Endometrial microvascular endothelial cells (primary cell): ENCODE data around the gene SELP. TPM values are rescaled to one million over a fixed set of nuclear protein-coding genes. Genes with fewer than 3 reads are reported as not detected.

Experiments
- in situ Hi-C: cut with HindIII; loops from 2 replicates; pipeline ENCODE4 v1.10.0; 2017; ENCODE audit warnings: low sequenced_read_pairs, low pct_unique_long_range_greater_than_20kb; ENCODE audit errors: inconsistent ontology term
- total RNA-seq: library from RNA; depleted of rRNA; stranded (reverse); fragments of >200 nt; gene quantifications from one replicate; pipeline ENCODE4 v1.2.3, GENCODE V29; 2015; ENCODE audit errors: inconsistent ontology term

The SELP gene
- total RNA-seq, 1 donor from 2014 or later = 3.3 TPM

- in situ Hi-C loops = no loop called here
Measured at GRCh38 chr1:169624122-169624521, 5.8 kb downstream of the SELP start.

- in situ Hi-C loops = no loop called here
Measured at GRCh38 chr1:169623132-169623926, 6.6 kb downstream of the SELP start.

DNA sequence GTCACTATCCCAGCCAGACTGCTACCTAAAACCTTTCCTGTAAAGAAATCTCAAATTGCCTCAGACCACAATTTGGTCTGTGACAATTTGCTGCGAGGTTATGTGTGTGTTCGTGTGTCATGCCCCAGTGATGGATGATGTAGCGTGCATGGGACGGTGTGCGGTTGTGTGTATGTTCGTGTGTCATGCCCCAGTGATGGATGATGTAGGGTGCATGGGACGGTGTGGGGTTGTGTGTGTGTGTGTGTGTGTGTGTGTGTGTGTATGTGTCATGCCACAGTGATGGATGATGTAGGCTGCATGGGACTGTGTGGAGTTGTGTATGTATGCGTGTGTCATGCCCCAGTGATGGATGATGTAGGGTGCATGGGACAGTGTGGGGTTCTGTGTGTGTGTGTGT, 9.4 kb downstream of the SELP start:
- in situ Hi-C loops = no loop called here

DNA sequence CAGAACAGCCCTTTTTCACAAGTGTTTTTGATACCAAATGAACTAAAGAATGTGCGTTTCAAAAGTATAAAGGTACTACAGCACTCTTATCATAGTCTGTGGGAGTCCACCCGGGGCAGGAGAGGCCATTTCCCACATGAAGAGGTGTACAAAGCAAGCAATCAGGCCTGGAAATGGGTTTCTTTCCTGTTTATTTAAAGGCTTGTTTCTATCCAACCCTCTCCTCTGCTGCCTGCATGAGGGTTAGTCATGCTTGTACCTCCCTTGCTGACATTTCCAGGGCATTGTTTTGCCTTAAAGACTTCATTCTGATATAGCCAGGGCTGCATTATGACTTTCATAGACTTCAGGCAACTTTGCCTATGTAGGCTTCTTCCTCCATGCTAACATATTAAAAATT, 11.6 kb downstream of the SELP start:
- in situ Hi-C loops = no loop called here

- in situ Hi-C loops = no loop called here
Measured at GRCh38 chr1:169615803-169616202, 14.1 kb downstream of the SELP start.

GRCh38 chr1:169610858-169611257, 19.1 kb downstream of the SELP start:
- in situ Hi-C loops = no loop called here

GRCh38 chr1:169610108-169610507, 19.8 kb downstream of the SELP start:
- in situ Hi-C loops = no loop called here

- in situ Hi-C loops = no loop called here
Measured at GRCh38 chr1:169608226-169608625, 21.7 kb downstream of the SELP start.

GRCh38 chr1:169604781-169605560, 25.0 kb downstream of the SELP start:
- in situ Hi-C loops = no loop called here

GRCh38 chr1:169601096-169601881, 28.6 kb downstream of the SELP start:
- in situ Hi-C loops = no loop called here

- in situ Hi-C loops = no loop called here
Measured at GRCh38 chr1:169595764-169596711, 33.9 kb downstream of the SELP start.

GRCh38 chr1:169594391-169594790, 35.5 kb downstream of the SELP start:
- in situ Hi-C loops = no loop called here

GRCh38 chr1:169590932-169591331, 39.0 kb downstream of the SELP start:
- in situ Hi-C loops = no loop called here

- in situ Hi-C loops = no loop called here
Measured at GRCh38 chr1:169588785-169589485, 41.0 kb downstream of the SELP start.

DNA sequence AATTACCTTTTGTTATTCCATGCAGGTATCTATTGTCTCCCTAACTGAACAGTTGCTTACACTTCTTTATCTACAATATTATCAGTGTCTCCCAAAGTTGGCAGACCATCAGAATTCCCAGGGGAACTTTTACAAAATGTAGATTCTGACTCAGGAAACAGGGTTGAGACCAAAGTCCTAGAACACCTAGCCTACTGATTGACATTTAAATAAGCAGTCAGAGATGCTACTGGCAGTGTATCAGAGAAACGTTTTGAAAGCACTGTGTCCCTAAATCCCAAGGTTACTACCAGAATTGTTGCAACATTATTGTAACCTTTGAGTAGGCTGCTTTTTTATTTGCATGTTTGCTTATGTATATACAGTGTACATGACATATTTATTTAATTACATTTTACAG, 41.8 kb downstream of the SELP start:
- in situ Hi-C loops = no loop called here

DNA sequence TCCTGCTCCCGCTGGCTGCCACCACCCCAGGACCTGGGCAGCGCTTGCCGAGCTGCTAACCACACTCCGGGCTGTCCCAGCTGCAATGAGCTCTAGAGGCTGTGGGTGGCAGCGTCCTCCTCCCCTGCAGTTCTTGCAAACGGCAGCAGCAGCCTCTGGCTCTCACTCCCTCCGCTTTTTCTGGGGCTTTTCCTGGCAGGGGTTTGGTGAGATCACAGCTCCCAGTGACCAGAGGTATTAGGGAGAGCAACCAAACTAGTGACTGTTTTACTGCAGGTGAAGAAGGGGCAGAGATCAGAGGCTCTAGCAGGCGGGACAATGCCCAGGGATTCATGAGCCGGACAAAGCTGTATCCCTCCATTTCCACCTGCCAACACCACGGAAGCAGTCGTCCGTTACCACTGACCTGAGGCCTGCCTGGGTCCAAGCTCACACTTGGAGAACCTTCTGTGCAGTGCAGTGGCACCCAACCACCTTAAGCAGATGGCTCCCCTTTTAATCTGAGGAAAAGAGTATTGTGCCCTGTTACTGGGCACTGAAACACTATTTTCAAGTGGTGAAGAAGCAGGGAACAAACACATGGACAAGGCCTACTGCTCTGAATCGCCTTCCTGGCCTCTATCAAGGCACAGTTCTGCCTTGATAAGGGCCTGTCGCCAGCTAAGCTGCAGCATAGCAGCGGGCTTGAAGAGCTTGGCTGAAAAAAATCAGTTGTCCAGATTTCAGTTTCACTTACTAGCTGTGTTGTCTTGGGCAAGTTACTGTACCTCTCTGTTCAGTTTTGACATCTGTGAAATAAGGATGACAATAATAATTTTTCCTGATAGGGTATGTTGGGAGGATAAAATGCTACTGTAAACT, 43.3 kb downstream of the SELP start, which contains the start of gene F5:
Gene F5 (minus strand): TSS at position 87 of the 861 bp plus-strand sequence. CDS start 95 bp downstream, outside the sequence.
- in situ Hi-C loops = no loop called here

GRCh38 chr1:169586067-169586394, 43.9 kb downstream of the SELP start:
- in situ Hi-C loops = no loop called here
